ENCODE data around the gene BLTP3B.

Gene BLTP3B

GRCh38 chr12:100138048-100138802, 4.4 kb downstream of the BLTP3B start:
- H3K4me1 ChIP-seq = peaks cover 0 to 48% (median 26%) of the 10 kb centered on the region in 4 donors
- no peaks in the 10 kb centered on the region for H3K36me3 ChIP-seq
- no peak overlapping the region for H3K4me3 ChIP-seq
- intact Hi-C loops (cut with DNase I; ENCODE audit: low total_unique reads) = loop anchor here (10.0 kb wide), 1 partner anchor 57 kb away; no protein-coding TSS in a partner anchor
- DNase-seq = no peak
- H3K27ac ChIP-seq = peak overlapping the region in 1 of 2 donors; percentile 11
- H3K27me3 ChIP-seq = no peaks in the 10 kb centered on the region
- H3K9me3 ChIP-seq = no peaks in the 10 kb centered on the region
- peak in 1 of 2 experiments; percentile 21 for TF ChIP-seq CTCF (IDR thresholded peaks at IDR 0.05)

GRCh38 chr12:100133200-100133599, 9.5 kb downstream of the BLTP3B start:
- Histone ChIP-seq H3K4me3 (no peak overlapping the region), H3K36me3 (no peaks in the 10 kb centered on the region), H3K4me1 (peaks cover 0 to 27% (median 15%) of the 10 kb centered on the region in 4 donors), H3K27ac (no peak overlapping the region), H3K9me3 (no peaks in the 10 kb centered on the region), H3K27me3 (no peaks in the 10 kb centered on the region)
- no peak for DNase-seq
- TF ChIP-seq CTCF (IDR thresholded peaks at IDR 0.05) = no peak
- intact Hi-C loops (cut with DNase I; ENCODE audit: low total_unique reads) = loop anchor here (10.0 kb wide), 1 partner anchor 62 kb away; no protein-coding TSS in a partner anchor

GRCh38 chr12:100128512-100128908, 14.2 kb downstream of the BLTP3B start:
- Histone ChIP-seq H3K36me3 (no peaks in the 10 kb centered on the region), H3K9me3 (no peaks in the 10 kb centered on the region), H3K27me3 (no peaks in the 10 kb centered on the region), H3K4me1 (peaks cover 0 to 57% (median 30%) of the 10 kb centered on the region in 4 donors), H3K27ac (peak overlapping the region in 1 of 2 donors; percentile 22), H3K4me3 (no peak overlapping the region)
- peak; percentile 42 to 46 for TF ChIP-seq CTCF (IDR thresholded peaks at IDR 0.05)
- DNase-seq = peak; percentile 58 to 77
- intact Hi-C loops (cut with DNase I; ENCODE audit: low total_unique reads) = no loop called here

- no peak for TF ChIP-seq CTCF (IDR thresholded peaks at IDR 0.05)
- H3K4me1 ChIP-seq = peaks cover 0 to 63% (median 32%) of the 10 kb centered on the region in 4 donors
- H3K4me3 ChIP-seq = no peak overlapping the region
- intact Hi-C loops (cut with DNase I; ENCODE audit: low total_unique reads) = no loop called here
- DNase-seq = no peak
- peak overlapping the region in 1 of 2 donors; percentile 22 for H3K27ac ChIP-seq
- no peaks in the 10 kb centered on the region for H3K36me3 ChIP-seq
- H3K27me3 ChIP-seq = no peaks in the 10 kb centered on the region
- H3K9me3 ChIP-seq = no peaks in the 10 kb centered on the region
Observed at GRCh38 chr12:100127766-100128511, 14.7 kb downstream of the BLTP3B start.

- no peaks in the 10 kb centered on the region for H3K9me3 ChIP-seq
- H3K36me3 ChIP-seq = no peaks in the 10 kb centered on the region
- TF ChIP-seq CTCF (IDR thresholded peaks at IDR 0.05) = no peak
- H3K4me3 ChIP-seq = no peak overlapping the region
- no peaks in the 10 kb centered on the region for H3K27me3 ChIP-seq
- H3K4me1 ChIP-seq = peaks cover 0 to 62% (median 30%) of the 10 kb centered on the region in 4 donors
- H3K27ac ChIP-seq = peak overlapping the region in 1 of 2 donors; percentile 22
- DNase-seq = no peak
- intact Hi-C loops (cut with DNase I; ENCODE audit: low total_unique reads) = no loop called here
Observed at GRCh38 chr12:100123316-100124095, 19.2 kb downstream of the BLTP3B start.

All from tibial artery (tissue), 4 donors.